GM21528 (cell line): Measurements from ENCODE around the gene ARHGAP10.
"Not testable (repeated sequence)": the region's sequence is repeated elsewhere in the genome, so short reads cannot be mapped to it uniquely, and the experiment has no call there.

Source experiments
- ATAC-seq: cut with Tn5 transposase; IDR thresholded peaks from one replicate; pipeline ENCODE4 v1.9.1; 2021; ENCODE audit warnings: mild to moderate bottlenecking, moderate library complexity; ENCODE audit not compliant: unreplicated experiment, low FRiP score

Gene ARHGAP10

DNA sequence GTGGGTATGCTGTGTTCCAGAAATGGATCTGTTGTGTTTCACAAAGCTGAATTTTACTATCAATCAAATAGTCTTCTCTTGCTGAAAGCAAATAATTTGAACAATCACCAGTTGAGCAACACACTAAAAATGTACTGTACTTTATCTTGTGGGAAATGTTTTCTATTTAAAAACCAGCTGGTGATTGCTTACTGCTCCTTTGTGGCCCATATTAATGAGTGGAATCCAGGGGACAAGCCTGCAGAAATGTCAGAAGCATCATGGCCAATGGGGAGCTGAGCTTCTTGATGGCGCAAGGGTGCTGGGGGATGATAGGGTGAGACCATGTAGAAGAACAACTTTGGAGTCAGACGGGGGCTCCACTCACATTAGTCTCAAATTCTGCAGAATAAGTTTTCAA, 346.2 kb downstream of the ARHGAP10 start:
- ATAC-seq, result no peak

DNA sequence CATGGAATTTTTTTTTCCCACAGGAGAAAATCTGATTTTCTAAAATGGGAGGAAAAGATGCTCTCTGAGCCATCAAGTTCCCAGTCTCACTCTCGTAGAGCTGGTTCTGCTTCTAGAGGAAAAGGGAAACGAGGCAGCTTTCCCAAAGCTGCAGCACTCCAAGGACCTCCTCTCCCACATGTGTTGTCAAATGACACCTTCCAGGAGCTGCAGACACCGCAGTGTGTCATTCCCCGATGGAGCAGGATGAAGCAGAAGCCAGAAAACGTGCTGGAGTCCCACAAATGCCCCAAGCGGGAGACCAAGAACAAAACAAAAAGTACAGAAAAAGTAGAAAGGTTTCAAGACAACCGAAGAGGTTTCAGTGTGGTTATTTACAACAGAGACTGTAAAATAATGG, 348.1 kb downstream of the ARHGAP10 start:
- no peak for ATAC-seq

DNA sequence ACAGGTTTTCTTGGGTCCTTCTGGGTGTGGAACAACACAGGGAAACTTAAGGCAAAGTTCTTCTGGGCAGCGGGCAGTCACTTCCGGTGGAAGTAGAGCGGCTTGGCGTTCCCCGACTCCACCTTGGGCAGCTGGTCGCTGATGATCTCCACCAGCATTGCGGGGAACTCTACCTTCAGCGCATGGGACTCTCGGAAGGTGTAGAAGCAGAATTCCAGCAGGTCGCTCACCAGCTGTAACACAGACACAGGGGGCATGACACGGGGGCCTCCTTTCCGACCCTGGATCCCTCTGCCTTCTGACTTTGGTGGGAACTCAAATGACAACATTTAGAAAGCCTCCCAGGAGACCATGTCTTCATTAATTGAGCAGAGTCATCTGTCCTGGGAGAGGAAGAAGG, 349.4 kb downstream of the ARHGAP10 start:
- no peak for ATAC-seq

DNA sequence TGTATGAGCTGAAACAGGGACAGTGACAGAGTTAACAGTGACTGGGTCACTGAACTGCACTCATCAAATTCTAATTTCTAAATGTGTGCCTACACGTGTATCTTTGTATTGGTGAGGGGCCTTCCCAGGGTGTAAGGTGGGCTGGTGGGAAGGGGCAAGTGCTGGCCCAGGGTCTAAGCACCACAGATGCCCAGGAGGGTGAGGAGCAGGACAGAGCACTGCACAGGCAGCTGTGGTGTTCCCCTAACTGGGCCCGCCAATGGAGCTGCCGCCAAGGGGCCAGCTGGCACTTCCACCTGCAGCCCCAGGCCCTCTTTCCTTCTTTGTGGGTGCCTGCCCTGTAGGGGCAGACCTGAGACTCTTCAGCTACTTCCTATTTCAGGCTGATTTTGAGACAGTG, 349.9 kb downstream of the ARHGAP10 start:
- no peak for ATAC-seq

DNA sequence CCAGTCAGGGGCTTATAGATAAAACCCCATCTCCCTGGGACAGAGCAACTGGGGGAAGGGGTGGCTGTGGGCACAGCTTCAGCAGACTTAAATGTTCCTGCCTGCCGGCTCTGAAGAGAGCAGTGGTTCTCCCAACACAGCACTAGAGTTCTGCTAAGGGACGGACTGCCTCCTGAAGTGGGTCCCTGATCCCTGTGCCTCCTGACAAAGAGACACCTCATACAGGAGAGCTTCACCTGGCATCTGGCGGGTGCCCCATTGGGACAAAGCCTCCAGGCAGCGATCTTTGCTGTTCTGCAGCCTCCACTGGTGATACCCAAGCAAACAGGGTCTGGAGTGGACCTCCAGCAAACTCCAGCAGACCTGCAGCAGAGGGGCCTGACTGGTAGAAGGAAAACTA, 351.2 kb downstream of the ARHGAP10 start:
- ATAC-seq, result not testable (repeated sequence)

DNA sequence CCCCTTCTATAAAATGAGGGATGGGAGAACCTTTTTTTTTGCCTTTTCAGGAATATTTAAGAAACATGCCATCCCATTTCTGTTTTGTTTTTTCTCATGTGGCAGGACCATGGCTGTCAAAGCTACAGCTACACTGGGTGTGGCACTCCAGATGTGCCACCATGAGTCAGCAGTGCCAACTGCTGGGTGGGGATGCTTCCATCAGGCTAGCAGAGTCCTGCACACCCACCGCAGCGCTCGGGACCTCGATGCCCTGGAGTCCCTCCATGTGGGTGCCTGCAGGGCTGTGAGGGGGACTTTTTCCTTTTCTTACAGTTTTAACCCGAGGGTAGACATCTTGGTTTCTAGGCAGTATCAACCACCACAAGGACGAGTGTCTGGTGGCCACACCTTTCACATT, 357.7 kb downstream of the ARHGAP10 start:
- ATAC-seq, result no peak

DNA sequence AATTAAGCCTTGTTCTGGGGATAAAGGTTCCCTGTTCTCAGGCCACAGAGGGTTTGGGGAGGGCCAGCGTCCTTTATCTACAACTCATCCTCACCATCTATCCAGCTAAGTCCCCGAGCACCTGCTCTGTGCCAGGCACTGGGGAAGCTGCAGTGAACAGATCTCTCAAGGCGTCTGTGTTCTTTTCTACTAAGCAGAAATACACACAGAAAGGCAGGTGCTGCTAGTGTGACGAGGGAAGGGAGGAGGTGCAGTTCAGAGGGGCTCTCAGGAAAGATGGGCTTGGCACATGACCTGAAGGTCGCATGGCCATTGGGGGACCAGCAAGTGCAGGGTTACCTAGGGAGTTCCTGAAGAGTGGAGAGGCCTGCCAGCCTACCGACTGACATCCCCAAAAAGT, 358.1 kb downstream of the ARHGAP10 start:
- ATAC-seq, result no peak

DNA sequence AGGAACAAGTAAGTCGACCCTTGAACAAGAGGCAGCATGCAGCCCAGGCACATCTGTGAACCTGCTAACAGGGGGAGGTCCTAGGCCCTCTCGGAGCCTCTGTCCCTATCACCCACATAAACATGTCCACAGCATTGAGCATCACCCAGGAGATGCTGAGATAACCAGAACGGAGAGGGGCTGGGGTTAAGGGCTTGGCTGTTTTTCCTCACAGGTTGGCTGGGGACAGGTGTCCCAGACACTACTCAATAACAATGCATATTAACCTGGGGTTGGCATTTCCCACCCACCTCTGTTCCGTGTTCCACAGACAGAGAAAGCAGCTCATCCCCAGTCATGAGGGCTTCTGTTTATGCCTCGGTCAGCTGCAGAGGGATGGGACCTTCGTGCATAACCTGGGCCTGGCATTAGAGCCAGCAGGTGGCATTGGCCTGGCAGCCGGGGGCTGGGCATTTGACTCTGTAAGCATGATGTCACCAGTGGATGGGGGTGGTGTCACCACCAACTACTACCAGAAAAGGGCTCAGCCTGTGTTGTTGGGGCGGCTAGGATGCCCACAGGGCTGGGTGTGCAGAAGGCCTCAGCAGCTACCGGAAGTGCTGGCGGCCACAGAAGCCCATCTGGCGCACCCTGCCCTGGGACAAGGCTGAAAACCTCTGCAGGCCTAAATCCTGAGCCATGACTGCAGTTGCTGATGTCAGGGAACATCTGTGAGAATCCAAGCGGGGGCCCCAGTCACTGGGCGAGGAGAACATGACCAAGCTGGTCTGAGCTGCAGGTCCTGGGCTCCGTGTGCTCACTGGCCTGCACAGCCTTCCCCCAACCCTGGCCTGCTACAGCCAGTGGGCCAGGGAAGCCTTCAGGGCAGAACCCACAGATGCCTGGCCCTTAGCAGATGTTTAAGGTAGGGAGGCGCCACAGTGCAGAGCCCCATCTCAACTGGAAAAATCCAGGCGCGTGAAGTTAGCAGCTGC, 358.9 kb downstream of the ARHGAP10 start:
- no peak for ATAC-seq

DNA sequence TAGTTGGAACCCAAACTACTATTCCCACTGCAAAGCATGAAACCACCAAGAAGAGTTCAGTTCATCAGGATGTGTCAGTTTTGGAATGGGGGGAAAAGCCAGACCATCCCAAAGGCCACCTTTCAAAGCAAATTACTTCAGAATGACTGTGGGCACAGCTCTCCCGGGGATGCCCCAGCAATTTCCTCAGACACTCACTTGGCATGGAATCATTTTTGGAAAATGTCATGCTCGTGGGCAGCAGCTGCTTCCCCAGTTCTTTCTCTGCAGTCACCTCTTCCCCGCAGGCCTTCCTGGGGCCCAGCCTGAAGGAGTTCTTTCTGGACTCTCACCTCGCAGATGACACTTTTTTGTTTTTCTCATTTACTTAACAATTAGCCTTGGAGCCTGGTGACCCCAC, 360.0 kb downstream of the ARHGAP10 start:
- ATAC-seq, result no peak

DNA sequence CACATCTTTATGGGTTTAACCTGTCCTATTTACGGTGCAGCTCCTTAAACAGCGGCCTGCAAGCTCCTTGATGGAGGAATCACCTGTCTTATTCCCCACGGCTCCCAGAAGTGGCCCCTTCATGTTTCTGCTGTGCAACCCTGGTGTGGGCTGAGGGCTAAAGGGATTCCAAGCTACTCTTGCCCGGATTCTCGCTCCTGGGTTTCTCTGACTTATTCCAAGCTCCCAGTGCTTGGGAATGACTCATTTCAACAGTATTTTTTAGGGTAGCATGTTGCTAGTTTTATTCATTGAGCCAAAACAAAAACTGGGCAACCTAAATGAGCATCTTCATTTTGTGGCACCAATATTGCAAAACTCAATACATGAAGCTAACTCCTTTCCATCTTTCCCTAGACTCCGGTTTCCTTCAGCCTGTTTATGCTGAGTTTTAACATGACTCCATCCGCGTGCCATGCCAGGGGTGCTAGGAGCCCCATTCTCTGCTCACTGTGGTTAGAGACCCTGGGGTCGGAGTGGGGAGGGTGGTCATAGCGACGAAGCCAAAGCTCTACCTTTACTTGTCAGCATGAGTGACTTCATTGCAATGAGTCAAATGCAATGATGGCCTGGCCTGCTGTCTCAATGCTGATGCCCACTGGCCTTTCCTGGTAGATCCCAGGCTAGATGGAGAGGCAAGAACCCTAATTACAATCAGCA, 360.6 kb downstream of the ARHGAP10 start:
- ATAC-seq, result no peak

DNA sequence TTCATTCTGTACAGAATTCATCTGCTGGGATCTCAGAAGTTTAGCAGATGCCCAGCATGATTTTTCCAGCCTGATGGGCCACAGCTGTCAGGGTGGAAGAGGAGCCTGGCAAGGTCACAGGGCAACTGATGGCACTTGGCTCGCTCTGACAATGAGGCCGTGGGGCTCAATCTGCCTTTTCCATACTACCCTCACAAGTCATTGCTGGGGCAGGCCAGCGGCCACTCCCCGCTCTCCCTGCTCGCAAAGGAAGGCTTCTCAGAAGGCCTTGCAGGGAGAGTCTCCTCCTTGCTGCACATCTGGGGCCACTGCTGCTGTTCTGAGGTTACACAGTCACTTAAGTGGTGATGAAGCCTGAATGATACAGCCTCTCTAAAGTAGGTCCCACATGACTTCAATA, 361.2 kb downstream of the ARHGAP10 start:
- ATAC-seq, result no peak

DNA sequence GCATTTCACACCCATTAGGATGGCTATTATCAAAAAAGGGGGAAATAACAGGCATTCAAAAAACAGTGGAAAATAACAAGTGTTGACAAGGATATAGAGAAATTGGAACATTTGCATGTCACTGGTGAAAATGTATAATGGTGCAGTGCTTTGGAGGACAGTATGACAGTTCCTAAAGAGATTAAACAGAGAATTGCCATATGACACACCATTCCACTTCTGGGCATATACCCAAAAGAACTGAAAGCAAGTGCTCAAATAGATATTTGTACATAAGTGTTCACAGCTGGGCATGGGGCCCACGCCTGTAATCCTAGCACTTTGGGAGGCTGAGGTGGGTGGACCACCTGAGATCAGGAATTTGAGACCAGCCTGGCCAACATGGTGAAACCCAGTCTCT, 362.3 kb downstream of the ARHGAP10 start:
- ATAC-seq, result no peak

DNA sequence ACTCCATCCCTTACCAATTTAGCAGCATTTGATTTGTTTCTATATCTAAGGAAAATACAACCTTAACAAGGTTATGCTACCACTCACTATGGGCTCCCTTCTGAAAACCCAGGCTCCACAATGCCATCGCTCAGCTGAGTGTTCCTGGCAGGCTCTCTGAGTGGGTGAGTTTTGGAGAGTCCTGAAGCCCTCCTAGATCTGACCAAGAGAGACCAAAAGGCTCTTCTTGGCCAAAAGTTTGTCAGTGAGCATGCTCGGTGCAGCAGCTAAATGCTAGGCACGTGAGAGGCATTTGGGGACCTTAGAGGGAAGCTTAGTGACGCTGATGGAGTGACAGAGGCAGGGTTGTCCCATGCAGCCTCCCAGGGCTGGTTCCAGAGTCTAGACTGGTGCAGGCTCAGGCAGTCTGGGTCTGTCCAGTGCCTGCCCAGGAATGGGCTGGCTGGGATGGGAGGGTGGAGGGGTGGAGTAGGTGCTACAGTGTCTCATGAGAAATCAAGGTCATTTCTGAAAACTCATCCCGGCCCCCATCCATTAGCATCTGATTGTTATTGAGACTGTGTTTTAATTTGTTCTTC, 363.5 kb downstream of the ARHGAP10 start:
- no peak for ATAC-seq

DNA sequence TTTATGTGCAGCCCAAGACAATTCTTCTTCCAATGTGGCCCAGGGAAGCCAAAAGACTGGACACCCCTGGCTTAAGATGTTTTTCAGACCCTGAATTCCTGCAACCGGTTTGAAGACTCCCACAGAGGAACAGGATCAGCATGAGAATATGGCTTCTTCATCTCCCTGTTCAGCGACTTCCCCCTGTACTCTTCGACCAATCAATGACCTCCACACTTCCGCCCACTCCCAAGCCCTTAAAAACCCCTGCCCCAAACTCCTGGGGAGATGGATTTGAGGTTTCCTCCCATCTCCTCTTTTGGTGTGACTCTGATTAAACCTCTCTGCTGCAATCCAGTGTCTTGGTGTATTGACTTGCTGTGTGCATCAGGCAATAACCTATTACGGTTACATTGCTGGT, 365.9 kb downstream of the ARHGAP10 start:
- no peak for ATAC-seq

DNA sequence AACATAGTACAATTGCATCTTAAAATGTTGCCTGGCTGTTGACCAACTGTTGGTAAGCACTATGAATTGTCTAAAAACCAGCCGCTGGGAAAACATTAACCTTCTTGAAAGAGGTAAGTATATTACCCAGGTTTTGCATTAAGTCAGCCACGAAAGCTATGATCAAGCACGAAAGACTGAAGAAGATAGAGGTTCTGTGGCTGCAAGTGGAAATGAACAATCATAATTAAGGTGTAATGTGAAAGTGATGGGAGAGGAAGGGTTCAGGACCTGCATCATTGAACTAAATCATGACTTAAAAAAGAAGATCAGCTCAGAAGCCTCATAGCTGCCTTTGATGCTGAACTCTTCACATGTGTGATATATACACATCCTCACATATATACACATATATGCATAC, 369.3 kb downstream of the ARHGAP10 start:
- no peak for ATAC-seq

DNA sequence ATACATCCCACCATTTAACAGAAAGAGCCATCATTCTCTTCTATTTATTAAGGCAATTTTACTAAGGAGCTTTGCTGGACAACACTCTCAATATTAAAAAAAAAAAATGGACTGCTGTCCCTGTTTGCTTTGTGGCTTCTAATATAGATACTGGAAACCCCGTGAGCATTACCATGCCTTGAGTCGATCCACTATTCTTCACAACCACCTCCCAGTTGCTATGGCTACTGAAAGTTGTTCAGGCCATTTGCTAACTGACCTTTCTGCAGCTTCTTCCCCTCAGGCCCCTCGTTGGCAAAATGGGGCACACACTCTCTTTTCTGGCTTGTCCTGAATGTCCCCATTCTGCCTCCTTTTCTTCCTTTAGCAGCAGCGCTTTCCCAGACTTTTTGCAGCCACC, 369.9 kb downstream of the ARHGAP10 start:
- ATAC-seq, result no peak

DNA sequence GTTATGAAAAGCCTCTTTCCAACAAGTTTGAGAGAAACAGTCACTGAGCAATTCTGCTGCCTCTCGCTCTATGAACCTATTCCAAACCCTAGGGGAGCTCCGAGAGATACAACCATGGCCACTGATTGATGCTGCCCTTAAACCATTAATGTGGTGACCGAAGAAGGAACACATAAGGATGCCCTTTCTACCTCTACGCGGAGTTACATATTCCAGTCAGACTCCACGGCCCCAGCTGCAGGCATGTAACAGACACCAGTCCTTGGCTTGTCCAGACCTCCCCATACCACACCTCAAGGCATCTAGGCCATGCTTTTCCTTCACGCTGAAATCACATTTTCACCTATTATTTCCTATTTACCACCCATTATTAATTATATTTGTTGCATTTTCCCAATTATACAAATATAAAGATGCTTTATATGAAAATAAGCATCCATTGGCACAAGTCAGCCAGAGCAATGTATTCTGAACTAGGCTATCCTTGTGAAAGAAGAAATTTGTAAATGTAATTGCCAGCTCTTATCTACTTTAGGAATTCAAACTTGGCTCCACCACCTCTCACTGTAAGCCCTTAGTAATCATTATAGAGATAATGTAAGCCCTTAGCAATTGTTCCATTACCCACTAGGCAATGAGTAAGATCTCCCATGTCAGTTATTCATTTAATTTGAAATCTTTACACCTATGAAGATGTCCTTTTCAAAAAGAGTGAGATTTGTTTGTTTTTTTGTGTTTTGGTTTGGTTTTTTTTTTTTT, 371.9 kb downstream of the ARHGAP10 start:
- no peak for ATAC-seq

DNA sequence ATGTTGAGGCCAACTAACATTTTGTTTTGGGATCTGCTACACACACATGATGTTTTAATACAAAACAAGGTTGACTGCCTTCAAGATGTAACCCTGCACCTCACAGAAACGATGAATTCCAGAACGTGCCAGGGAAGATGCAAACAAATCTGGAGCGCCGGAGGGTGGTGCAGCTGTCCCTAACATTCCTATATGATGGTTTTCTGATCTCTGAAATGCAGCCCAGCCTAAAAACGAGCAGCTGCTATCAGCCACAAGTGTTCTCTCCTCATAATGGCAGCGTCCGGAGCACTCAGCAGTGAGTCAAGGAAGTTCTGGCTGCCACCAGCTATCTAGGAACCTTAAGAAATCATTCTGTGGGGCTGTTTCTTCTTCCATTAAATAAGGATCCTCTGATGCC, 376.9 kb downstream of the ARHGAP10 start:
- ATAC-seq, result no peak

DNA sequence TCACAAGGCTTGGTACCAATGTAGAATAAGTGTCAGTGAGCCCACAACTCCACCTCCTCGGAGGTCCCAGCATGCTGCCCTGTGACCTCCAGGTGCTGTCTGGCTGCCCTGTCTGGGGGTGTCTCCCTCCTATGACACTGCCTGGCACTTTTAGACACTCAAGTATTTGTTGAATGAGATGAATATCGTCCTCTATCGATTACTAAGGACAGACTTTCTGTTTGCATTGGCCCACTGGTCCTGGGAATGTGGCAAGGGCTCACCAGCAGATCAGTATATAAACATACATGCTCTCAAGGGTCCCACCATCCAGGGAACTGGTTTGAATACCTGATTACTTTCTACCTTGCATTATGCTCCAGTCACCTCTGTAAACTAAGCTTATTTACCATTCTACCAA, 377.3 kb downstream of the ARHGAP10 start:
- ATAC-seq, result no peak

DNA sequence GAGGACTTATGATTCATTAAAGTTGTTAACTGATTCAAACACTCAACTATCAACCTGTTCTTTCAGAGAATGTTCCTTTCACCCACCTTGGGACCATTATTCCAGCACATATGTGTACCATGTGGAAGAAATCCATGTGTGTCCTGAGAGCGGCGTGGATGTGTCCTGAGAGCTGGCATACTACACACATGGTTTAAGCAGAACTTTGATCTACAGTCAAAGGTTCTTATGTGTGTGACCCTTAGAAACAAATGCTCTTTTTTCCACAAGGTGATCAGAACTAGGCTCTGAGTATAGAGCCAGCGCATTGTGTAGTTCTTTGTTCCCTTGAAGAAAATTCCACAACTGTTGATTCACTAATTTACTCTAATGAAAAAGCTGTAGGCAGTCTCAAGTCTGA, 378.3 kb downstream of the ARHGAP10 start:
- no peak for ATAC-seq
